Ovary (tissue), 3 donors: ENCODE results near the gene TMEM63B.

Experiments used
- EP300 ChIP-seq: sonication (generic); formaldehyde crosslinking; IDR thresholded peaks from one replicate; pipeline ENCODE4 v1.6.1; 2017; ENCODE audit warnings: antibody characterized with exemption
- POLR2A ChIP-seq: fragments of 450-650 bp; IDR thresholded peaks from one replicate; pipeline ENCODE4 v1.6.1; 2017; ENCODE audit warnings: antibody characterized with exemption, mild to moderate bottlenecking, moderate library complexity
- TF ChIP-seq, protein P1 (sequence below), 3 donors: fragments of 450-650 bp in 2 of 3; fragments of 200-600 bp in 1 of 3; IDR thresholded peaks; one replicate each; pipeline versions ENCODE4 v1.5.1 to v1.8.0; 2016 to 2022; ENCODE audit warnings: antibody characterized with exemption in 3 of 3, mild to moderate bottlenecking in 1 of 3
- donor health status: DM: no; HTN: no; CAD: no.

DNA sequence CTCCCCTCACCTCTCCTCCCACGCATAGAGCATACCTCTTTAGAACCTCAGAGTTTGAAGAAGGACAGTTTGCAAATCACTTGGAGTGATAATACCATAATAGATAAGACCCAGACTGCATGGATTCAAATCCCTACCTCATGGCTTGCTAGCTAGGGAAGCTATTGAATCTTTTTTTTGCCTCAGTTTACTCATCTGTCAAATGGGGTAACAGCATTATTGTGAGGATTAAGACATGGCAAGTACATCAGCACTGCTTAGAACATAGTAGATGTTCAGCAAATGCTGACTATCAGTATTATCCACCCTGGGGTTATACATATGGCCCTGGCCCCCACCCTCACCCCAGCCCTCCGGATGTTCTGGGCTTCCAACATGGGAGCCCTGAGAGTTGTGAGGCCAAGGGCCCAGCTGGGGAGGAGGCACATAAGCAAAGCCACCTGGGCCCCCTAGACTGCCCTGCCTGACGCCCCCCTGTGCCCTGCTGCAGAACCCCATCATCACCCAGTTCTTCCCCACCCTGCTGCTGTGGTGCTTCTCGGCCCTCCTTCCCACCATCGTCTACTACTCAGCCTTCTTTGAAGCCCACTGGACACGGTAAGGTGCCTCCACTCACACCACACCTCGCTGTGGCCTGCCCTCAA lies 22.1 kb downstream of the TMEM63B start:
- TF ChIP-seq, protein P1, sequence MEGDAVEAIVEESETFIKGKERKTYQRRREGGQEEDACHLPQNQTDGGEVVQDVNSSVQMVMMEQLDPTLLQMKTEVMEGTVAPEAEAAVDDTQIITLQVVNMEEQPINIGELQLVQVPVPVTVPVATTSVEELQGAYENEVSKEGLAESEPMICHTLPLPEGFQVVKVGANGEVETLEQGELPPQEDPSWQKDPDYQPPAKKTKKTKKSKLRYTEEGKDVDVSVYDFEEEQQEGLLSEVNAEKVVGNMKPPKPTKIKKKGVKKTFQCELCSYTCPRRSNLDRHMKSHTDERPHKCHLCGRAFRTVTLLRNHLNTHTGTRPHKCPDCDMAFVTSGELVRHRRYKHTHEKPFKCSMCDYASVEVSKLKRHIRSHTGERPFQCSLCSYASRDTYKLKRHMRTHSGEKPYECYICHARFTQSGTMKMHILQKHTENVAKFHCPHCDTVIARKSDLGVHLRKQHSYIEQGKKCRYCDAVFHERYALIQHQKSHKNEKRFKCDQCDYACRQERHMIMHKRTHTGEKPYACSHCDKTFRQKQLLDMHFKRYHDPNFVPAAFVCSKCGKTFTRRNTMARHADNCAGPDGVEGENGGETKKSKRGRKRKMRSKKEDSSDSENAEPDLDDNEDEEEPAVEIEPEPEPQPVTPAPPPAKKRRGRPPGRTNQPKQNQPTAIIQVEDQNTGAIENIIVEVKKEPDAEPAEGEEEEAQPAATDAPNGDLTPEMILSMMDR (IDR thresholded peaks at IDR 0.05), result no peak
- TF ChIP-seq EP300, result no peak
- no peak for TF ChIP-seq POLR2A
